ENCODE results near the gene NUB1. TPM values are rescaled to one million over a fixed set of nuclear protein-coding genes. Genes with fewer than 3 reads are reported as not detected.
A peak's percentile ranks its signal among the peaks of the same experiment; 100 is the strongest.

The NUB1 gene
- total RNA-seq, 4 donors from 2014 or later, result 16.8 to 46.7 (median 26.1) TPM

- Histone ChIP-seq H3K36me3 (no peaks in the 10 kb centered on the region), H3K4me3 (peak overlapping the region; percentile 23 to 73 (median 46)), H3K4me1 (peaks cover 13 to 27% (median 13%) of the 10 kb centered on the region in 3 donors), H3K27ac (peak overlapping the region; percentile 46 to 83 (median 65)), H3K9me3 (no peaks in the 10 kb centered on the region), H3K27me3 (peaks cover 13 to 87% (median 22%) of the 10 kb centered on the region in 4 donors)
- 56 to 71% methylated on average over 14 to 20 of the region's 55 CpGs for WGBS, 2 donors
- no peak for TF ChIP-seq POLR2A (IDR thresholded peaks at IDR 0.05)
- TF ChIP-seq, protein P1, sequence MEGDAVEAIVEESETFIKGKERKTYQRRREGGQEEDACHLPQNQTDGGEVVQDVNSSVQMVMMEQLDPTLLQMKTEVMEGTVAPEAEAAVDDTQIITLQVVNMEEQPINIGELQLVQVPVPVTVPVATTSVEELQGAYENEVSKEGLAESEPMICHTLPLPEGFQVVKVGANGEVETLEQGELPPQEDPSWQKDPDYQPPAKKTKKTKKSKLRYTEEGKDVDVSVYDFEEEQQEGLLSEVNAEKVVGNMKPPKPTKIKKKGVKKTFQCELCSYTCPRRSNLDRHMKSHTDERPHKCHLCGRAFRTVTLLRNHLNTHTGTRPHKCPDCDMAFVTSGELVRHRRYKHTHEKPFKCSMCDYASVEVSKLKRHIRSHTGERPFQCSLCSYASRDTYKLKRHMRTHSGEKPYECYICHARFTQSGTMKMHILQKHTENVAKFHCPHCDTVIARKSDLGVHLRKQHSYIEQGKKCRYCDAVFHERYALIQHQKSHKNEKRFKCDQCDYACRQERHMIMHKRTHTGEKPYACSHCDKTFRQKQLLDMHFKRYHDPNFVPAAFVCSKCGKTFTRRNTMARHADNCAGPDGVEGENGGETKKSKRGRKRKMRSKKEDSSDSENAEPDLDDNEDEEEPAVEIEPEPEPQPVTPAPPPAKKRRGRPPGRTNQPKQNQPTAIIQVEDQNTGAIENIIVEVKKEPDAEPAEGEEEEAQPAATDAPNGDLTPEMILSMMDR (IDR thresholded peaks at IDR 0.05), result no peak
- intact Hi-C loops (cut with DNase I), result no loop called here
- DNase-seq, result no peak
These were observed 69.1 kb downstream of the NUB1 start for GRCh38 chr7:151410405-151411390.

- H3K27me3 ChIP-seq, result peaks cover 13 to 94% (median 22%) of the 10 kb centered on the region in 4 donors
- H3K27ac ChIP-seq, result no peak overlapping the region
- 62 to 79% methylated on average over 5 to 6 of the region's 6 CpGs for WGBS, 2 donors
- no peak for DNase-seq
- intact Hi-C loops (cut with DNase I), result no loop called here
- peaks cover 13 to 35% (median 13%) of the 10 kb centered on the region in 3 donors for H3K4me1 ChIP-seq
- no peak overlapping the region for H3K4me3 ChIP-seq
- H3K36me3 ChIP-seq, result no peaks in the 10 kb centered on the region
- TF ChIP-seq, protein P1 (IDR thresholded peaks at IDR 0.05), result no peak
- TF ChIP-seq POLR2A (IDR thresholded peaks at IDR 0.05), result no peak
- H3K9me3 ChIP-seq, result no peaks in the 10 kb centered on the region
These were observed 69.9 kb downstream of the NUB1 start for GRCh38 chr7:151411551-151411950.

GRCh38 chr7:151412318-151412717 is 70.7 kb downstream of the NUB1 start:
- TF ChIP-seq POLR2A (IDR thresholded peaks at IDR 0.05), result no peak
- TF ChIP-seq, protein P1 (IDR thresholded peaks at IDR 0.05), result no peak

GRCh38 chr7:151413241-151413640 is 71.6 kb downstream of the NUB1 start:
- no peak for DNase-seq
- Histone ChIP-seq H3K27me3 (peaks cover 13 to 88% (median 22%) of the 10 kb centered on the region in 4 donors), H3K9me3 (no peaks in the 10 kb centered on the region), H3K4me1 (peaks cover 13 to 35% (median 13%) of the 10 kb centered on the region in 3 donors), H3K36me3 (no peaks in the 10 kb centered on the region), H3K27ac (no peak overlapping the region), H3K4me3 (no peak overlapping the region)
- TF ChIP-seq, protein P1 (IDR thresholded peaks at IDR 0.05), result no peak
- no peak for TF ChIP-seq POLR2A (IDR thresholded peaks at IDR 0.05)
- intact Hi-C loops (cut with DNase I), result no loop called here
- WGBS, 2 donors, result 78 to 83% methylated on average over 4 of the region's 4 CpGs

More at GRCh38 chr7:151412318-151412717, 70.7 kb downstream of the NUB1 start:
- Histone ChIP-seq H3K9me3 (no peaks in the 10 kb centered on the region), H3K36me3 (no peaks in the 10 kb centered on the region), H3K4me3 (no peak overlapping the region), H3K27me3 (peaks cover 13 to 95% (median 22%) of the 10 kb centered on the region in 4 donors), H3K4me1 (peaks cover 13 to 35% (median 13%) of the 10 kb centered on the region in 3 donors), H3K27ac (no peak overlapping the region)
- intact Hi-C loops (cut with DNase I), result no loop called here
- no peak for DNase-seq
- 55 to 86% methylated on average over 3 to 4 of the region's 4 CpGs for WGBS, 2 donors
